Neural crest cell (in vitro differentiated cells): ENCODE data around the gene ARHGAP26. TPM values are rescaled to one million over a fixed set of nuclear protein-coding genes. Genes with fewer than 3 reads are reported as not detected.

Experiments
- DNase-seq: peaks from one replicate; pipeline ENCODE4 v3.0.0; 2021; ENCODE audit warnings: low read depth, mixed read lengths, low spot score
- H3K27ac Mint-ChIP-seq: one replicate; pipeline ENCODE4 v1.8.0; 2021; ENCODE audit warnings: mild to moderate bottlenecking, mixed read lengths; ENCODE audit not compliant: unreplicated experiment
- H3K27me3 Mint-ChIP-seq: 2 replicates; pipeline ENCODE4 v1.8.0; 2021; ENCODE audit warnings: low read depth, mild to moderate bottlenecking, mixed read lengths
- H3K36me3 Mint-ChIP-seq: 2 replicates; pipeline ENCODE4 v1.8.0; 2021; ENCODE audit warnings: low read depth, mild to moderate bottlenecking, mixed read lengths
- H3K4me1 Mint-ChIP-seq: 2 replicates; pipeline ENCODE4 v1.8.0; 2021; ENCODE audit warnings: mixed read lengths
- H3K4me3 Mint-ChIP-seq: one replicate; pipeline ENCODE4 v1.8.0; 2021; ENCODE audit warnings: mild to moderate bottlenecking, mixed read lengths
- H3K9me3 Mint-ChIP-seq: 2 replicates; pipeline ENCODE4 v1.8.0; 2021; ENCODE audit warnings: mixed read lengths
- CTCF ChIP-seq: fragments of 200-600 bp; sonication (generic); conservative IDR thresholded peaks from 2 replicates; pipeline ENCODE4 v1.5.0; 2021; ENCODE audit warnings: antibody characterized with exemption, mild to moderate bottlenecking
- total RNA-seq: library from RNA; stranded (reverse); gene quantifications from 2 replicates; pipeline ENCODE4 v1.2.1, GENCODE V29; 2021

The ARHGAP26 gene
- total RNA-seq, 1 donor from 2014 or later, result 5.5 TPM

- no peaks in the 10 kb centered on the region for H3K27me3 Mint-ChIP-seq
These were observed 13.6 kb upstream of the ARHGAP26 start for GRCh38 chr5:142756576-142756975.

GRCh38 chr5:142757564-142757963 is 12.6 kb upstream of the ARHGAP26 start:
- DNase-seq, result no peak
- Mint-ChIP-seq H3K27ac (no peak overlapping the region), H3K9me3 (no peaks in the 10 kb centered on the region), H3K4me1 (no peaks in the 10 kb centered on the region), H3K4me3 (no peak overlapping the region), H3K36me3 (no peaks in the 10 kb centered on the region), H3K27me3 (peaks cover 2% of the 10 kb centered on the region)
- no peak for TF ChIP-seq CTCF

More at GRCh38 chr5:142756576-142756975, 13.6 kb upstream of the ARHGAP26 start:
- no peak overlapping the region for H3K4me3 Mint-ChIP-seq
- DNase-seq, result no peak
- no peaks in the 10 kb centered on the region for H3K36me3 Mint-ChIP-seq
- TF ChIP-seq CTCF, result no peak
- H3K27ac Mint-ChIP-seq, result no peak overlapping the region
- no peaks in the 10 kb centered on the region for H3K9me3 Mint-ChIP-seq
- H3K4me1 Mint-ChIP-seq, result no peaks in the 10 kb centered on the region

- no peak overlapping the region for H3K4me3 Mint-ChIP-seq
- no peaks in the 10 kb centered on the region for H3K9me3 Mint-ChIP-seq
- H3K27me3 Mint-ChIP-seq, result peaks cover 2% of the 10 kb centered on the region
- no peaks in the 10 kb centered on the region for H3K4me1 Mint-ChIP-seq
- H3K27ac Mint-ChIP-seq, result no peak overlapping the region
- H3K36me3 Mint-ChIP-seq, result no peaks in the 10 kb centered on the region
- TF ChIP-seq CTCF, result no peak
- DNase-seq, result no peak
These were observed 11.9 kb upstream of the ARHGAP26 start for GRCh38 chr5:142758062-142758795.

GRCh38 chr5:142758796-142759145 is 11.4 kb upstream of the ARHGAP26 start:
- H3K4me1 Mint-ChIP-seq, result no peaks in the 10 kb centered on the region
- H3K27me3 Mint-ChIP-seq, result peaks cover 2% of the 10 kb centered on the region
- no peak overlapping the region for H3K4me3 Mint-ChIP-seq
- TF ChIP-seq CTCF, result no peak
- no peak overlapping the region for H3K27ac Mint-ChIP-seq
- no peaks in the 10 kb centered on the region for H3K36me3 Mint-ChIP-seq
- no peak for DNase-seq
- H3K9me3 Mint-ChIP-seq, result no peaks in the 10 kb centered on the region

- Mint-ChIP-seq H3K36me3 (no peaks in the 10 kb centered on the region), H3K27ac (no peak overlapping the region), H3K27me3 (peaks cover 2% of the 10 kb centered on the region), H3K4me1 (no peaks in the 10 kb centered on the region), H3K9me3 (no peaks in the 10 kb centered on the region), H3K4me3 (no peak overlapping the region)
- no peak for TF ChIP-seq CTCF
- DNase-seq, result no peak
These were observed 6.5 kb upstream of the ARHGAP26 start for GRCh38 chr5:142763701-142764100.
